GM18517 (cell line): ENCODE measurements around the gene MINDY1.

ENCODE experiments used
- ATAC-seq: cut with Tn5 transposase; IDR thresholded peaks from one replicate; pipeline ENCODE4 v1.9.1; 2021; ENCODE audit warnings: mild to moderate bottlenecking, moderate library complexity; ENCODE audit not compliant: unreplicated experiment

Gene MINDY1

DNA sequence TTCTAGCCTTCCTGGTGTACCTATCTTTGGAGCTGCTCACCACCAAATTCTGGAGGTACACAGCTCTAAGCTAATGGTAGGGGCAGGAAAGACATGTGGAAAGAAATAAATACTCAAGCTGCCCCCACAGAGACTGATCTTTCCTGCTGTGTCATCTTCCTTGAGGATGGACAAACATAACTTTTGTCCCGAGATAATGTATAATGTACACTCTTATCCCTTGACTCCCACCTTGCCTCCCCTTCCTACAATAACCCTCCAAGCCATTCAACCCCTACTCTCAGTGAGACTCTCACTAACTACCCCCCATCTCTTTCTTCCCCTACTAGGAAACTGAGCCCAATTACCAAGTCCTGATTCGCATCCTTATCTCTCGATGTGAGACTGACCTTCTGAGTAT is 12.5 kb downstream of the MINDY1 start:
- no peak for ATAC-seq

DNA sequence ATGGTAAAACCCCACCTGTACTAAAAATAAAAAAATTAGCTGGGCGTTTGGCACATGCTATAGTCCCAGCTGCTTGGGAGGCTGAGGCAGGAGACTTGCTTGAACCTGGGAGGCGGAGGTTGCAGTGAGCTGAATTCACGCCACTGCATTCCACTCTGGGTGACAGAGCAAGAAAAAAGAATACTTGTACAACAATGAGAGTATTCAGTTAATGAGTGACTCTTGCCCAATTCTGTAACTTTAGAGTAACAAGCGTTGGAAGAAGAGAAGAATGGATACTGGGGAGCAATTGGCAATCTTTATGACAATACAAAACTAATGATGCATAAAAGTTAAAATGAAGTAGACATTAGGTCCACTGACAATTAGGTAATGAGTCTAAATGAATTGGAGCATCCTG is 14.1 kb downstream of the MINDY1 start:
- no peak for ATAC-seq

DNA sequence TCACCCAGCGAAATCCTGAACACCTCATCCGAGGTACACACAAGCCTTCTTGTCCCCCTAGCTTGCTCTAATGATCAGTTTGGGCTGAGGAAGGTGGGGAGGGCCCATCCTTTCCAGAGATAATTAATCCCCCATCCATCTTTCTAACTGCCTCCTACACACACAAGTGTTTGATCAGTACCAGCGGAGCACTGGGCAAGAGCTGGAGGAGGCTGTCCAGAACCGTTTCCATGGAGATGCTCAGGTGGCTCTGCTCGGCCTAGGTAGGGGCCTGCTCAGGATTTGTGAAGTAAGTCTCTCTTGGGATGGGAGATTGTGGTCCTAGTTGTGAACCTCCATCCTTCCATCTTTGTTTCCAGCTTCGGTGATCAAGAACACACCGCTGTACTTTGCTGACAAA is 18.8 kb downstream of the MINDY1 start:
- no peak for ATAC-seq

DNA sequence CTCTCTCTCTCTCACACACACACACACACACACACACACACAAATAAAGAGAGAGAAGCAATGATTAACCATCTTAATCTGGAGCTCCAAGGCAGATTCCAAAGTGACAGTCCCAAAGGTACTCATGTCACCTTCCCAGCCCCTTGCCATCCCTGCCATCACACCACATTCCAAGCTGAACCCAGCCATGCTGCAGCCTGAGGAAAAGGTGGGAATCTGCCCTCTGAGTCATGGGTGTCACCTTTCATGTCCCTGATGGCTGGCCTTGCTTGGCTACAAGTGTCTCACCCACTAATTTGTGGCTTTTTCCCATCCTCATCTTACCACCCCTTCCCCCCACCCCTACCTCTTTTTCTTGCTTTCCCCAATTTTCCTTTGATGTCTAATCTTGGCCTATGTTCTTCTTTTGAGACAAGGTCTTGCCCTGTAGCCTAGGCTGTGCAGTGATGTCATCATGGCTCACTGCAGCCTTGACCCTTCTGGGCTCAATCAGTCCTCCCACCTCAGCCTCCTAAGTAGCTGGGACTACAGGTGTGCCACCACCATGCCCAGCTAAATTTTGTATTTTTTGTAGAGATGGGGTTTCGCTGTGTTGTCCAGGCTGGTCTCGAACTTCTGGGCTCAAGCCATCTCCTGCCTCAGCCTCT is 21.4 kb downstream of the MINDY1 start:
- ATAC-seq = no peak

DNA sequence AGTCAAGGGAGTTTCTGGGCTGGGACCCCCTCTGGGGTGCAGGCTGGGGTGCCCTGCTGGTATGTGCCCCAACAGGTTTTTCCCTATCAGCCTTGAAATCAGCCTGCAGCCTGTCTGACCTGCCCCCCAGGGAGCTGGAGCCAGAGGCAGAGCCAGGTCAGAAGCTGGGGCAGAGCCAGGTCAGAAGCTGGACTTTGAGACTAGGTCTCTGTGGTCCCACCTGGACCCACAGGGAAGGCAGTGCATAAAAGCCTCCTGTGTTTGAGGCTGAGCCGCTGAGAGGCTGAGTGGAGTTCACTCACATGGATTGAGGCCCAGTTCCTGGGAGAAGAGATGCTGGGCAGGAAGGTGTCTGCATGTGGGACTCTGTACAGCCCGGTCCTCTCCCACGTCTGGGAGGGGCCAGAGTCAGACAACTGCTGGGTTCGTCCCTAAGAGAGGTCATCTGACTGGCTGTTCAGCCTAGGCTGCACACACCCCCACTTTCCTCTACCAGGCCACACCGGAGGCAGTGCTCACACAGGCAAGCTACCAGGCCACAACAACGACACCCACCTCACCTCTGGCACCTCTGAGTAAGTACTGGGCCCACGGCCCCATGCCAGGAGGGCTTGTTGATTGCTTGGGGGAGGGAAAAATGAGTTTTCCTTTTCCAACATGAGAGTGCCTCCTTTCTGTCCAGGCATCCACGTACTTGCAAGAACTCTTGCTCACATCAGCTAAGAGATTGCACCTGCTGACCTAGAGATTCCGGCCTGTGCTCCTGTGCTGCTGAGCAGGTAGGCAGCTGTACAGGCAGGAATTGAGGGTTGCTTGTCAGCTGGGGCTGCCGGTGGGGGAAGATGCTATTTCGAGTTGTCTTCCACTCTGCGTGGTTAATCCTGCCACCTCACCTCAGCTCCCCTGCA is 24.6 kb downstream of the MINDY1 start, which contains the start of gene ANXA9:
TSS of gene ANXA9 (plus strand) at position 488 of the 908 bp plus-strand sequence. CDS start 814 bp downstream, outside the sequence.
- ATAC-seq = no peak

DNA sequence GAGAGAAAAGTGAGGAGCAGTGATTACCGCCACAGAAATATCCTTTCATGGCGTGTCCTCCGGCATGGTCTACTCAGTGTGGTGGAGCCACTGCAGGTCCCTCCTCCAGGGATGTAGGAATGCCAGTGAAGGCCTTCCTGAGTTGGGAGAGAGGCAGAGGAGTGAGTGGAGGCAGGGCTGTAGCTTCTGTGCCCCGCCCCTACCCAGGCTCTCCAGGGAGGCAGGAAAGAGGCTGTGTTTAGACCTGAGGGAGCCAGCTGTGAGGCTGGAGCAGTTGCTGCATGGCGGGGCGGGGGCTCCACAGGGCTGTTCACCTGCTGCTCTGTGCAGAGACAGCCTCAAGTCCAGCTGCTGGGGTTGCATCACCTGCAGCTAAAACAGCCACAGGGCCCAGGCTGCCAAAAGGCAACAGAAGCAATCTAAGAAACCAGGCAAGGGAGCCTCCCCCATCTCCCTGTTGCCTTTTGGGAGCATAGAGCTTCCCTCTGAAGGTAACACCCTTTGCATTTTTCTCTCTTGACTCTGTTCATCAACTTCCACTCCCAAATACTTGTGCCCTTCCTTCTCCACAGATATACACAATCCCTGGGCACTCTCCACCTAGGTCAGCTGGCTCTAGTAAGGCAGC is 25.4 kb downstream of the MINDY1 start:
- ATAC-seq = no peak

DNA sequence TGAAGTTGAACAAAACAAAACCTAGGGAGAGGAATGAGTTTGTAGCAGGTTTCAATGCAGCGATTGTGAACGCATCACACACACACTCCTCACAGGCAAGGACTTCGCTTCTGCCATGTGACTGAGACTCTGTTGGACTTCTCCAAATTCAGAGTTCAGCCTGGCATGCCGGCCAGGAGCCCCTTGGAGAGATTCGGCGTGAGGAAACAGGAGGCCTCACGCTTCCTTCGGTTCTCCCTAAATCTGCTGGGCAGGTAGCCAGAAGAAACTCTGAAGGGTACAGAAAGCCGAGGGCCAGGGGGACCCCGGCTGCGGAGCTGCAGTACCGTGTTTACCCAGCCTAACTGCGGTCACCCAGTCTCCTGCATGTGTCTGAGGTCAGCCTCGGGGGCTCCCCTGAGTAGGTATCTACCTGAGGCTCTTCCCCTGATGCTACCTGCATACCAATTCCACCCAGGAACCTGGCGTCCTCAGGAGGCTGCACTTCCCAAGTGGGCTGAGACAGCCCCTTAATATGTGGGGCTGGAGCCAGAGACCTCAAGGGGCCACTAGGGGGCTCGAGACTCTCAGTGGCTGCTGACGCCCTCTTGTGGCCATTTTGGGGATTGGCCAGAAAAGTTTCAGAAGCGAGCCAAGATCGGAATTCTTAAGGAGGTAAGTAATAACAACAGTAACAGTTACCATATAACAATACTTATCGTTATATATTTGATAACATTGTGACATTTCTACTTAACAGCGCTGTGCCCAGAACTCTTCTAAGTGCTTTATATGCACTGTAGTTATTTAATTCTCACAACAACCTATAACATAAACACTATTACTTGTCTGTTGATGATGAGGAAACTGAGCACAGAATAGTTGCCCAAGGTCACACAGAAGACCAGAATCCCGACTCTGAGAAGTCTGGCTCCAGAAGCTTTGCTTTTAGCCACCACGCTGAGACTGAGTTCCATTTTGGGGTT is 27.3 kb downstream of the MINDY1 start:
- ATAC-seq = peak; percentile 57

DNA sequence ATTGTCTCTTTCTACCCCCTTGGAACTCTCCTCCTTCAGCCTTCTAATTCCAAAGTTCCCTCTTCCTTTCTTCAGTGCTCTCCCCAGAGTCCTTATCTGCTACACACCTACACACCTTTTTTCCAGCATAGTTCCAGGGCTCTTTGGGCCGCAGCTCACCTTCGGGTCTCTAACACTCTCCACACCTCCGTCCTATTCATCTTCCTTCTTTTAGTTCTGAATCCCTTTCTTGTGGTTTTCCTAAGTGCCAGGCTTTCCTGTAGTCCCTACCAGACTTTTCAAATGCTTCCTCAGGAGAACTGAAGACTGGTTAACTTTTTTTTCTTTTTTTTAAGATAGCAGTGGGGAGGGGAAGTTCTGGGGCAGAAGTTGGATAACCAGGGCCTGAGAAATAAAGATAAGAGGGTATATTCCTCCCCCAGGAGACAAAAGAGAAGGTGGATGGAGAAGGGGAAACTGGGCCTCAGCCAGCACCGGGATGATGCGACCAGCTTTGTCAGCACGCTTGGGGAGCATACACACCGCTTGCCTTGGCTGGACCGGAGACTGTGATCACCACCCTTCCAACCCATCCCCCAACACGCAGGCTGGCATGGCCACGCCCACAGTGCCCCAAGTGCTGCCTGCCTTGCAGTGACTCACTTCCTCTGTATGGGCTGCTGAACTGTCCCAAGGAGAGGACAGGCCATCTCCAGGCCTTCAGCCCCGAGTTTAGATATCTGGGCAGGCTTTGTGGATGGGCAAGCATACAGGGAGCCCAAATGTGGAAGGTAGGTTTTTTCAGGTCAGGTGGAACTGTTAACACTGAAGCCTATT is 29.6 kb downstream of the MINDY1 start:
- ATAC-seq = no peak

DNA sequence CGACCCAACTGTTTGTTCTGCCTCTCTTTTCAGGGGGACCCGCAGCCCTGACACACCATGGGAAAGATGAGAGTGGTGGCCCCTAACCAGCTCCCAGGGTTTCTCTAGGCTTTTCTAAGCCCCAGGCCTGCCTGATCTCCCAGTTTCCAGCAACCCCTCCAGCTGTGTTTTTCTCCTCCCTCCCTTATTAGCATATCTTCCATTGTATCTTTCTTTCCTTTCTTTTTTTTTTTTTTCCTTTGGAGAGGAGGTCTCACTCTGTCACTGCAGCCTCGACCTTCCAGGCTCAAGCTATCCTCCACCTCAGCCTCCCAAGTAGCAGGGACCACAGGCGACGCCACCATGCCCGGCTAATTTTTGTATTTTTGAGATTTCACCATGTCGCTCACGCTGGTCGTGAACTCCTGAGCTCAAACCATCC is 30.3 kb downstream of the MINDY1 start:
- ATAC-seq = no peak

DNA sequence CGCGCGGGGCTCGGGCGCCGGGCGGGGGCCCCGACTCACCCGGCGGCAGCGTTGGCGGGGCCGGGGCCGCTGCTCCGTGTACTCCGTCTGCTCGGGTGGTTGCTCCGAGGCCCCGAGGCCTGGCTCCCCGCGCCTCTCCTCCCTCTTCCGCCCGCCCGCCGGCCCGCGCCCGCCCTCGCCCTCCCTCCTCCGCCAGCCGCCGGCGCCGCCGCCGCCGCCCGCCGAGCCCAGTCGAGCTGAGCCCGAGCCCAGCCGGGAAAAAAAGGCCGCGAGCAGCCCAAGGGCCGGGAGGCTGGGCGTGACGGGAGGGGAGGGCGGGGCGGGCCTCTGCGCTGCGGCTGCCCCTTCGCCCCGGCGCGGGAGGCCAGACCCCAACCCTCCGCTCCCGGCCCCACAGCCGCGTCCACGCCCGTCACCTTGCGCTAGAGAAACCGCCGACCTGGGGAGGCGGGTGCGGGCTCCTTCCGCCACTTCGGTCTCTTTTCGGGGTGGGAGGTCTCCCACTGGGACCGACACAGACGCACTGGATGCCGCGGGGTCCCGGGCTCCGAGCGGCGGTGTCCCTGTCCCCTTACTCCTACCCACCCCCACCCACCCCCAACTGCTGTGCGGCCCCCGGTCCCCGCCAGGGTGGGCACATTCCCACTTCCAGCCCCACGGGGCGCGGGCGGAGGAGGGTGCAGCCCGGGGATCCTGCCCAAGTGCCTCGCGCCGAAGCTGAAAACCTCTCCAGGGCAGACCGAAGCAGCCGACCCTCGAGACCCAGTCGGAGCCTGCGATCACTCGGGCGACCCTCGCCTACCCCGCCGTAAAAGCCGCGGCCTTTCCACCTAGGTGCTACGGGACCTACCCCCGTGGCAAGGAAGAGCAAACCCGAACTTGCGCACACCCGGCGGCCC is 31.9 kb downstream of the MINDY1 start, which contains the start of gene CERS2:
TSS of gene CERS2 (minus strand) at position 256 of the 899 bp plus-strand sequence. CDS start 5,745 bp downstream, outside the sequence.
- peak; percentile 41 for ATAC-seq

DNA sequence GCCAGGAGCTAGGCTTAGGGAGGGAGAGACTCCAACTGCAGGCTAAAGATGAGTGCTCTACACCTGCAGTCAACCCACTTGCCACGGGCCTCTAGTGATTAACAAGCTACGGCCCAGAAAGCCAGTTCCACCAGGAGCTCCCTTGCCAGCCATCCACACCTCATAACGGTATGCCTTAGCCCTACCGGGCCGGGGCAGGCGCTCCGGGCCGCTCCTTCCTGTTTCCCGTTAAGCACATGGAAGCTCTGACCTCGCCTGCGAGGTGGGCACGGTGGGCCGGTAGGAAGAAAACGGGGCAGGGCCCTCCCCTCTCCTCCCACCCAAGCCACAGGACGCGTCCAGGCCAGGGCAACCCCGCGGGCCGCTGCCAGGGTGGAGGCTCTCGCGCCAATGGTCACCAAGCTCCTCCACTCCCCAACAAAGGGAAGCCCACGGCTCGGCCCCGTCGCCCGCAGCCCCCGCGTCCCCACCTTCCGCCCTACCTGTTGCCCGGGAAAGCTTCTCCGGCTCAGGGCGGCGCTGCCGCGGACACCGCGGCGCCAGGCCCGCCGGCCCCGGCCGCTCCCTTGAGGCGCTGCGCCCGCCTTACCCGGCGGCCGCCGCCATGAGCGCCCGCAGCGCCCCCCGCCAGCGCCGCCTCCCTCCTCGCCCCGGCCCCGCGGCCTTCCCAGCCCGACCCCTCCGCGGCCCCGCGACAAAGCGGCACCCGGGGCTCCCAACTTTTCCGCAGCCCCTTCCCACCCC is 32.7 kb downstream of the MINDY1 start:
- peak; percentile 47 for ATAC-seq

DNA sequence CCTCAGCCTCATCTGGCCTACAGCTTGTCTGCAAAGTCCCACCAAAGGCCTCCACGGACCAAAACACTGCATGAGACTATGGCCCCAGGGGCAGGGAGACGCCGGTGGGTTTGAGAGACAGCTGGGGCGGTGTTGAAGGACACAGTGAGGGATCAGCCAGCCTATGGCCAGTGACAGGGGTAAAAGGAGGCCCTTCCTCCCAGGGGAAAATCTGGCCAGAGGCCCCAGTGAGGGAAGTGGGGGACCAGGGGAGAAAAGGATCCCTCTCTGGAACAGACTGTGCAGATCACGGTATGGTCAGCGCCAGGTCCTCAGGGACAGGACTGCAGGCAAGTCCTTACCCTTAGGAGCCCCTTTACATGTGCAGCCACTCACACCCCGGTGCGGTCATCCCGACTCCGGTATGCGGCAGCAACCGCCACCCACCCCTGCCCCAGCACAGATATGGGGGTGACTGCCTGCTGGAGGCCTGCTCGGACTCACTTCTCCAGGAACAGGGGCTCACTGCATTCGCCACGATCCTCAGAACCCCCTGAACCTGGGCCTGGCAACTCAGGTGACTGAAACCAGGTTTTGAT is 33.4 kb downstream of the MINDY1 start:
- ATAC-seq = no peak

DNA sequence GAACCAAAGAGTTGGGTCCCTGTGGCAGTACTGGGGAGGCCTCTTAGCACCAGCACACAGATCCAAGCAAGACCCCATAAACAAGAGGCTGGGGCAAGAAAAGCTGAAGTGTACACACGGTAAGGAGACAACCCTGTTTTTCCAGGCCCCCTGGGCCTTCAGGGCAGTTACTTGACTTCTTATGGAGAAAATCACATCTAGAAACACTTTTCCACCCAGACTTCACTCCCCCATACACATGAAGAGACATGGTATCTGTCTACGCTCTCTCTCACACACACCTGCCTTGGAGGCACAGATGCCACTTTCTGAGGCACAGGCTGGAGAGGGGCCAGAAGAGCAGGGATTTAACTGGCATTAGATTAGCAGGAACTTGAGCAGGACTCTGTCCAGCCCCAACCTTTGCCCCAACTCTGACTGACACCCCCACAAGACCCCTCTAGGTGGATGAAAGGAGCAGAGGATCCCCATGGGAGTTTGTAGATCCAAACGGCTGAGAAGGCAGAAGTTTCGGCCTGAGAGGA is 34.2 kb downstream of the MINDY1 start:
- no peak for ATAC-seq

DNA sequence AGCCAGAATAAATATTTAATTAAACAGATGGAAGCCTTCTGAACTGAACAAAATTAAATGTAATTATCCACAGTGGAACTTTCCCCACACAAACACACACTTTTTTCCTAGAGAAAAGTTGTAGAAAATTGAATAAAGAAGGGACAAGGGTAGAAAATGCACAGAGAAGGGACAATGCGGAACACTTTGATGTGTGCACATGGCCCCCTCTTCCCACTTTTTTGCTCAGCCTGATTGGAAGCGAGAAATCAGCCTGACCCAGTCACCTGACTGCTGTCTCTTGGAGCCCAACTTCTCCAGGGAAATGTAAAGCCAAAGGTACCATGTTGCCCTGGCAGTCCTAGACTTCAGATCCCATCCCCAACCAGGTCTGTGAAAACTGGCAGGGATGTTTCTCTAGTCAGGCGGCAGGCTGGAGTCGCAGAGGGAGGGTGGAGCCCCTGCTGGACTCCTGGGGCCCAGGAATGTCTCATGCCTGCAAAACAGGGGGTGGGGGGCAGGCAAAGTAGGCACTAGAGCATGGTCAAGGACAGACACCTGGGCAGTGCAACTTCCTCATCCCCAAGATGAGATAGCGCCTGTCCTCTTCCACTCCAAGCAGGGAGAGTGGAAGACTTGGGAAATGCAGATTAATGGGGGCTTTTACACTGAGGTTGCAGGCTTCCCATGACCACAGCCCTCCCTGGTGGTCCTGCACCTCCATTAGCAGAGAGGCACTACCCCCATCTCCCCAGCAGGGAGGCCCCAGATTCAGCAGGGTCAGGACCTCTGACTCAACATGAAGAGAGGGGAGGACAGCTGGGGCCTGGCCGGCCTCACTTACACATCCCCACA is 34.9 kb downstream of the MINDY1 start:
- no peak for ATAC-seq

DNA sequence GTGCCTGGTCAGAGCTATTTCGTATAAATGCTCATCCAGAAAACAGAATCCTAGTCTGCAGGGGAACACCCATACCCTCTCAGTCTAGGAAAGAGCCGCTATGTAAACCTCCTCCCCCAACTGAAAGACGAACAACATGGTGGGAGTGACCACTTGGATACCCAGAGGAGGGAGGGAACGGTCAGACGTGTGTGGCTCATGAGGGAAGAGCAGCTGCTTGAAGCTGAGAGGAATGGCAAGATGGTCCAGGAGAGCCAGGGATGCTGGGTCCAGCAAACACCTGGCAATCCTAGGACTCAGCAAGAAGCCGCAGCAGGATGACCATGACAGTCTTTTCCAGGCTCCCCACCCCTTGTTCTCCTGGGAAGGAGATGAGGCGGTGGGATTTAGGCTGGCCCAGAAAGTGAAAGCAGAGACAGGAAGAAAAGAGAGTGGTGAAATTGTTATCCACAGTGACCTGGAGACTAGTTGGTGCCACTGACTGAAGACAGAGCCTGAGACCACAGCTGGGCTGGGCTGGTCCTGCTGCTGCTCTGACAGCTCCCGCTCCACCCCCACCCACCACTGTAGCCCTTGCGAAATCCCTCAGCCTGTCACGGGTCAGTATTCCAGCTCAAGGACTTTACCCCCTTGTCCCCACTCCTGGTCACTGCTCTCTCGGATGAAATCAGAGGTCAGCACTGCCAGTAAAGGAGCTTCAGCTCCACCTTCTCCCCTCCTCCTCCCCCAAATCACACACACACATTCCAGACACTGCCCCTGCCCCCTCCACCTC is 35.7 kb downstream of the MINDY1 start:
- ATAC-seq = no peak

DNA sequence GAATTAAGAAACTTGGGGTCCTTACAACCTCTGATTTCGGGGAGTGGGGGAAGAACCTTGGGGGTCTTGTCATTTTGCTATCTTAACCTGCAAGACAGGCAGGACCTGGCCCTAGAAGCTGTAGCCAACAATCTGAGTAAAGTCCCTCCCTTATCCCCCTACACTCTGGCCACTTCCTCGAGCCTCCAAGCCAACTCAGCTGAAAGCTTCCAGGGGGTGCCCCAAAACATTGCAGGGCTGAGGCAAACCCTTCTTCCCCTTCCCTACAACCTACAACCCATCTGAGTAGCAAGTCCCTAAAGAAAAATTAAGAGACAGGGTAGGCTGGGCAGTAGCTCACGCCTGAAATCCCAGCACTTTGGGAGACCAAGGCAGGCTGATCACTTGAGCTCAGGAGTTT is 37.1 kb downstream of the MINDY1 start:
- ATAC-seq = no peak
